SKM-1 treated with dmso at 0.1 percent for 144 hours (cell line): ENCODE results near the gene CCNL2.
"Not testable (repeated sequence)": the region's sequence is repeated elsewhere in the genome, so short reads cannot be mapped to it uniquely, and the experiment has no call there.

Source experiments
- DNase-seq: peaks from one replicate; lab custom pipeline; 2025; ENCODE audit not compliant: unreplicated experiment; lab: John Stamatoyannopoulos, UW

The CCNL2 gene

GRCh38 chr1:1419813-1420653 is 20.9 kb upstream of the CCNL2 start:
- DNase-seq: no peak

- no peak for DNase-seq
Measured at GRCh38 chr1:1419363-1419812, 20.3 kb upstream of the CCNL2 start.

- DNase-seq: no peak
Measured at GRCh38 chr1:1418464-1419362, 19.6 kb upstream of the CCNL2 start.

- not testable (repeated sequence) for DNase-seq
Measured at GRCh38 chr1:1417825-1418463, 18.8 kb upstream of the CCNL2 start.

GRCh38 chr1:1417396-1417795 is 18.3 kb upstream of the CCNL2 start:
- DNase-seq: not testable (repeated sequence)

- DNase-seq: no peak
Measured at GRCh38 chr1:1415751-1416150, 16.6 kb upstream of the CCNL2 start.

GRCh38 chr1:1412311-1412902 is 13.3 kb upstream of the CCNL2 start:
- not testable (repeated sequence) for DNase-seq

- no peak for DNase-seq
Measured at GRCh38 chr1:1411626-1412025, 12.5 kb upstream of the CCNL2 start.

GRCh38 chr1:1410238-1410637 is 11.1 kb upstream of the CCNL2 start:
- not testable (repeated sequence) for DNase-seq

GRCh38 chr1:1407636-1408318 is 8.6 kb upstream of the CCNL2 start:
- no peak for DNase-seq

GRCh38 chr1:1406821-1407635 is 7.9 kb upstream of the CCNL2 start, which contains the start of gene MRPL20:
Gene MRPL20 (minus strand): TSS chr1:1407293. CDS start chr1:1407217, 76 bp downstream.
- peak; percentile 84 for DNase-seq

GRCh38 chr1:1406101-1406820 is 7.1 kb upstream of the CCNL2 start:
- DNase-seq: no peak

- DNase-seq: no peak
Measured at GRCh38 chr1:1403653-1404052, 4.5 kb upstream of the CCNL2 start.

- not testable (repeated sequence) for DNase-seq
Measured at GRCh38 chr1:1402901-1403392, 3.8 kb upstream of the CCNL2 start.

GRCh38 chr1:1402072-1402900 is 3.2 kb upstream of the CCNL2 start:
- peak; percentile 65 for DNase-seq

- DNase-seq: no peak
Measured at GRCh38 chr1:1401457-1402010, 2.4 kb upstream of the CCNL2 start.
